ENCODE results near the gene FGF18.
"Not testable (repeated sequence)": the region's sequence is repeated elsewhere in the genome, so short reads cannot be mapped to it uniquely, and the experiment has no call there.

The FGF18 gene

GRCh38 chr5:171476701-171477100 lies 57.3 kb downstream of the FGF18 start:
- no peak for DNase-seq

- no peak for DNase-seq
These were observed 57.7 kb downstream of the FGF18 start for GRCh38 chr5:171477101-171477500.

DNA sequence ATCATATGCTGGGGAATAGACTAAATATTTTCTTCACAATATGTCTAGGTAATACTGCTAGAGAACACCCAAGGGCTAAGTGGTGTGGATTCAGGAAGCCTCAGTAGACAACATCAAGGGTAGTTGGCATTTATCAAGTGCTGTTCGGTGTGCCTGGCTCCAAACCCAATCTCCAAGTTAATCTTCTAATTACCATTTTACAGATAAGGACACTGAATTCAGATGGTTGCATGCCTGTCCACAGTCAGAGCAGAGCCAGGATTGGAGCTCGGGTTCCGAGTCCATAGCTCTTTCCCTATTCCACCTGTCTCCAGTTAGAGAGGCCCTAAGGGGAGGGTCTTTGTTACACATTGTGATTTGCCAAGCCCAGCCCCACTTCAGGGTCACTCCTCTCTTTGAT lies 58.2 kb downstream of the FGF18 start:
- DNase-seq = no peak

DNA sequence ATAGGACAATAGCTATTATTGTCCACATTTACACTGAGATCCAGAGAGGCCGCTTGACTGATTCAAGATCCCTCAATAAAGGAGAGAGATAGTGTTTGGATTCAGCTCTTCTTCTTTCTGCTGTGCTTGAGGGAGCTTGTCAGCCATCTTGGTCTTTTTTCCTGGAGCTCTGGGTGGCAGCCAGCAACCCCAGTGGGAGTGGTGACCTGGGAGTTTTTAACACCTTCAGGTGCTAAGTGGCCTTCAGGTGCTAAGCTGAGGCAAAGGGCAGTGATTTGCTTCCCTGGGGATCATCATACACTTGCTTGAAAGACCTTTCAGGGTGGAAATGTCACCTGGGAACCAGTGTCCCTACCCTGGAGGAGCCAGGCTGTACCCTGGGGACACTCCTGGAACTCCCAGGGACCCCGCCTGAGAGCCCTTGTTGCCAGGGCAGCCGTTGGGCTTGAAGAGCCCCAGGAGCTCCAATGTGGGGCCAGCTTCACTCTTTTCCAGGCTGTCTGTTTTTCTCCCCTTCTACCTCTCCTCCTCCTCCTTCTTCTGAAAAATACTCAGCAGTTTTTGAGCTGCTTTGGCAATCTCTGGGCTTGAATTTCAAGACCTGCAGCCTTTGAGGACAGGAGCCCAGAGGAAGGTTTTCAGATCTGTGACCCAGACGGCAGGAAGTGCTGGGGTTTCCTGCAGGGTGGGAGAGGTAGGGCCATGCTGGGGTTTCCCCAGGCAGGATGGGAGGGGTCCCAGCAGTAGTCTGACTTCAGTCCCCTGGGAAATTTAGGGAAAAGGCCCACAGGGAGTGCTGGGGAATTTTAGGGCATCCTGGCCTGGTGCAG lies 59.7 kb downstream of the FGF18 start:
- no peak for DNase-seq

DNA sequence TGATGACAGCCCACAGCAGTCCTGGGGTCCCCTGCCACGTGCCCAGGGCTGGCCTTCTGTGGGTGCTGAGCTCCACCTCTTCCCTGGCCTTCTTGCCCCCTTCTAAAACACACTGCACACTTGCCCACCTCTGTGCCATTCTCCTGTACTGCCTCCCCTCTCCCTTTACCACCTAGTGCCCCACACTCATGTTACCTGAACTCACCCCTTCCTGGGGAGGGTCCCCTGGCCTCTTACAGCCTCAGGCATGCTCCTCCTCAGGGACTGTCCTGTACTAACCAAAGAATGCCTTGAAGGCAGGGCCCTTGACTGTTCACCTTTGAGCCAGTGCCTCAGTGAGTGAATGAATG lies 60.3 kb downstream of the FGF18 start:
- DNase-seq = no peak

GRCh38 chr5:171480239-171480638 lies 60.8 kb downstream of the FGF18 start:
- DNase-seq = no peak

GRCh38 chr5:171481571-171482433 lies 62.4 kb downstream of the FGF18 start:
- DNase-seq = no peak

DNA sequence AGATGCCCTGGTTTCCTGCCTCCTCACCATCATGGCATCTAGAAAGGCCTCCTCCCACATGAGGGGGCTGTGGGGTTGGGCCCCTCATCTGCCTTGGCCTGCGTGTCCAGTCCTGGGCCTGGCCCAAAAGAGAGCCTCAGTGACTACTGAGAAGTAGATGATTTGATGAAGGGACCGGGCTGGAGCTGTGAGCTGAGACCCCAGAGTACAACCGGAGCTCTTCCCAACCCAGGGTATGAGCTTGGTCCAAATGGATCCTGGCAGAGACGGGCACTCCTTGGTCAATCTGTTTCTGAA lies 62.9 kb downstream of the FGF18 start:
- no peak for DNase-seq

DNA sequence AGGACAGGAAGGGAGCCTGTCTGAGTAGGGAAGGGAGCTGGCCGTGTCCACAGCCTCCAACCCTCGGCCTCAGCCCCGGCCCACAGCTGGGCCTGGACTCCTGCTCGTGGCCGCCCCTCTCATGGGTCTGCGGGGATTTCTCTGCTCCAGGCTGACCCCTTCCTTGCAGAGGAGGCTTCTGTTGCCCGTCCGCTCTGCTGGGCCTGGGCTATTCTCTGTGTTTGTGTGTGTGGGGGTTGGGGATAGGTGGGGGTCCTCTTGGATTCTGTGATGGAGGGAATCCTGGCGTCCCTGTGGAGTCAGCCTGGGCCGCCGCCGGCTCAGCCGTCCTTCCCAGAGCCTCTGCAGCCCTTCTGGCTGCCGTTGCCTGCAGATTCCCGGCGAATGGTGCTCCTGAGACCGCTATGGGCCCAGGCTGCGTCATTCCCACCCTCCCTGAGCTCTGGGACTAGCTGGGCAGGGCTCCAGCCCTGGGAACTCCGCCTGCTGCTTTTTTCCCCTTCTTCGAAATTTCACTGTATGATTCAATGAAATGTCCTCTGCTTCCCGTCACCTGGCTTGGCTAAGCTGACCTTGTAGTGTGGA lies 64.2 kb downstream of the FGF18 start:
- DNase-seq = no peak

- DNase-seq = no peak
These were observed 65.0 kb downstream of the FGF18 start for GRCh38 chr5:171484460-171484899.

GRCh38 chr5:171485668-171486067 lies 66.2 kb downstream of the FGF18 start:
- DNase-seq = no peak

- DNase-seq = no peak
These were observed 67.2 kb downstream of the FGF18 start for GRCh38 chr5:171486613-171487012.

- no peak for DNase-seq
These were observed 69.4 kb downstream of the FGF18 start for GRCh38 chr5:171488876-171489275.

- DNase-seq = no peak
These were observed 73.3 kb downstream of the FGF18 start for GRCh38 chr5:171492781-171493180.

DNA sequence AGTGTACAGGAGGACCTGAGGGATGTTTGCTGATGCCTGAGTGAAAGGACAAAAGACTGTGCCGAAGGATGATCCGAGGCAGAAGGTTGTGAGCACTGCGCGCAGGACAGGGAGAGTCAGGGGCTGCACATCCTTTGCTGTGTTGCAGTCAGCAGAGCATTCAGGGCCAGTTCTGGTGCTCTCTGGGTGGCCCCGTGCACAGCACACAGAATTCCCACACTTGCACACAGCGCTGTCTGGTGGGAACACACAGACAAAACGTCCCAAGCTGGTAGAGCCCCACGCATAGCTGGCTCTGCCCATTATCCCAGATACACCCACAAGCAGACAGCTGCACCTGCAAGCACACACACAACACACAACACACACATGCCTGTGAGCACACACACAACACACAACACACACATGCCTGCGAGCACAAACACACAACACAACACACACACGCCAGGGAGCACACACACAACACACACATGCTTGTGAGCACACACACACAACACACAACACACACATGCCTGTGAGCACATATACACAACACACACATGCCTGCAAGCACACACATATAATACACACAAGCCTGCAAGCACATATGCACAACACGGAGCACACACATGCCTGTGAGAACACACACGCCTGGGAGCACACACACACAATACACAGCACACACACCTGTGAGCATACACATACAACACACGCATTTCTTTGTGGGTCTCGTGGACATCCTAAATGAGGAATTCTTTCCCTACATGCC lies 74.4 kb downstream of the FGF18 start:
- peak; percentile 12 for DNase-seq

DNA sequence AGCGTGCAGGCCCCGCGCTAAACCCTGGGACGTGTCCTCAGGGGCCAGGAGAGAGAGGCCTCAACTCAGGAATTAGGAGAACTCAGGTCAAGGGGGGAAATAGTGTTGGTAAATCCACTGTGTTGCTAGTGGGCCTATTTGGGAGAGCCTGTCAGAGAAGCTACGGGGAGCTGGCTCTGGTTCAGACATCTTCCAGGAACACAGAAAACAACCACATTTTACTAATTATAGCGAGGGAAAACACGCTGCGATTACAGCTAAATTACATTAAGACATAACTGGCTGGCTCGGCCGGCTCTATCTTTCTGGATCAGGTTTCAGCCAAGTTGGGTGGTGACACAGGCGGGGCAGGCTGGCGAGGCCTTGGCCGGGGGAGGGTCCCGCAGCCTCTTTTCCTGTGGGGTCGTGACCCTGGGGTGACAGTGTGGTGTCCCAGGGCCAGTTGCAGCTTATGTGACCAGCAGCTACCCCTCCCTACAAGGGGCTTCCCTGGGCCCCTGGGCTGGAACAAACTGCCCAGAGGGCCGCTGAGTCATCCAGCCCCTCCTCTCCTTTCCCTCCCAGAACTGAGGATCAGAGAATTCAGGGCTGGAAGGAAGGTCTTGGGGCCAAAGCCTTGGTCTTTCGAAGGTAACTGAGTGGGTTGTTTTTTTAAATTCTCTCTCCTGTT lies 75.1 kb downstream of the FGF18 start:
- DNase-seq = peak; percentile 39

DNA sequence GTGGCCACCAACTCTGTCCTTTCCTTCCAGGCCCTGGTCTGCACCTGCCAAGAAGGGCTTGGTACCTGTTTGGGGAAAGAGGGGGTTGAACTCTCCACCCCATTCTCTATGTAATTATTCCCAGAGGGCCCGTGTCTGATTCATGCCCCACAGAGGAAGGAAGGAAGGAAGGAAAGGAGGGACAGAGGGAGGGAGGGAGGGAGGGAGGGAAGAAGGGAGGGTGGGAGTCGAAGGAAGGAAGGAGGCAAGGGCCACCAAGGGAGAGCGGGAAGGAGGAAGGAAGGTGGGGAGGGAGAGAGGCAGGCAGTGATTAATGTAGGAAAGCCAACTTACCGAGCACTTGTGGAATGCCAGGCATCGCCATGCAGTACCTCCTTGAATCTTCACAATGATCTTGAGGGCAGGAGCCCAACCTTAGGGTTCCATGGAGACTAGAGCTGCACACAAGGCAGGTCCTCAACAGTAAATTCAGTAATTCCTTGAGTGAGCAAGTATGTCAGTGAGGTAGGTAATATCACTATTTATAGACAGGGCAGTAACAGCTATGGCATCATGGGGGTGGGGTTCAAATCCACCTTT lies 75.8 kb downstream of the FGF18 start:
- DNase-seq = no peak

DNA sequence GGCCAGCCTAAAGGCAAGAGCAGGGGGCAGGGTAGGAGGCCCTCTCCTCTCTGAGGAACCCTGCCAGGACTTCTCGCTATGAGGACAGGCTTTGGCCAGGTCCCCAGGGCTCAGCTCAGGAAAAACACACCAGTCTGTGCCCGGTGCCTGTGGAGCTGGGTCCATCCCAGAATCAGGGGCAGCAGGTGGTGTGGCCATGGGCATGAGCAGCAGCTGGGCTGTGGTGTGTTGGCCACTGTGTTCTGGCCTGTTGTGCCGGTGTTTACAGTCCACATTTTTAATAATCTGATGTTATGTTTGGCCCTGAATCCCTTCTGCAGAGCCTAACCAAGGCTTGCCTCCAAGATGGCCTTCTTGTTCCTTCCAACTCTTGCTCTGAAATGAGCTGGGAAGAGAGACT lies 77.0 kb downstream of the FGF18 start:
- DNase-seq = no peak

DNA sequence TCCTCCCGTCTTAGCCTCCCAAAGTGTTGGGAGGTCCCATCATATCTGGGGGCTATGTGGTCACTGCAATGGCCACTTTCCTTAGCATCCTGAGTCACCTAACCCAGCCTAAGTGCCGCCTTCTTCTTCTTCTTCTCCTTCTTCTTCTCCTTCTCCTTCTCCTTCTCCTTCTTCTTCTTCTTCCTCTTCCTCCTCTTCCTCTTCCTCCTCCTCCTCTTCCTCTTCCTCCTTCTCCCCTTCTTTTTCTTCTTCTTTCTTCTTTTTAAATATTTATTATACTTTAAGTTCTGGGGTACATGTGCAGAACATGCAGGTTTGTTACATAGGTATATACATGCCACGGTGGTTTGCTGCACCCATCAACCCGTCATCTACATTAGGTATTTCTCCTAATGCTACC lies 78.0 kb downstream of the FGF18 start:
- DNase-seq = not testable (repeated sequence)

- no peak for DNase-seq
These were observed 78.7 kb downstream of the FGF18 start for GRCh38 chr5:171498166-171498565.

DNA sequence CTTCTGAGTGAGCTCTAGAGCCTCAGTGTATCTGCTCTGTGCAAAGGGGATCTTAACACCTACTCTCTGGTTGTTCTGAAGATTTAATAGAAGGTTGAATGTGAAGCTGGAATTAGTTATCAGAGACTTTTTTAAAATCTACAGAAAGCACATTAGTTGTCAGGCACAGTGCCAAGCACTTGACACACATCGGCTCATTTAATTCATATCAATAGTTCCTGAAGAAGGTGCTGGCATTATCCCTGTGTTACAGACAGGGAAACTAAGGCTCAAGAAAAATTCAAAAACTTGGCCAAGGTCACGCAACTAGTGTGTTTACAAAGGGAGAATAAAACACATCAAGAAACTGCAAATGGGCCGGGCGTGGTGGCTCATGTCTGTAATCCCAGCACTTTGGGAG lies 80.2 kb downstream of the FGF18 start:
- no peak for DNase-seq

DNA sequence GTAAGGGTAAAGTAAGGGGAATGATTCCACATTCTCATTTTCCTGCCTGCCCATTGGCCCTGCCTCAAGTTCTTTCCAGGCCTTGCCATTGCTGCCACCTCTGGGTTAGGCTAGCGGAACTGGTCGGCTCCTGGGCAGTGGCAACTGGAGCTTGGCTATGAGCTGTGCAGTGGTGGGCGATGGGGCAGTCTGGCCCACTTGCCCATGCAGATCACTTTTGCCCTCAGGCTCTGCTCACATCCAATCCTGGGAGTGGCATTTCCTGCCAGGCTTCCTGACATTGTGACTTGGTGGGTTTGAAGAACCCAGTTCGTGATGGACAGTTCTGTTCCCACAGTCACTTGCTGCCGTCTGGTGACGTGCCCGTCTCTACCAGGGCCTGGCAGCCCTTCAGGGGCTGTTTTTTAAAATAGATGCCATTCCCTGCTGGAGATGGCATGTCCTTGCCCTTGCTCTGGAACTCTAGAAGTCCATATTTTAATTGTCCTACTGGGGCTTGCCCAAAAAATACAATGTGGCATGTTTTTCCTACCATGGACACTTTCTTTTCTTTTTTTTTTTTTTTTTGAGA lies 86.1 kb downstream of the FGF18 start:
- DNase-seq = no peak
